Stimulated activated CD8-positive, alpha-beta memory T cell treated with anti-CD3 and anti-CD28 coated beads, Interleukin-12 subunit alpha, Interleukin-12 subunit beta, amount 100 ng/mL, for 1 hour (primary cell): ENCODE data around the gene RANBP17.
"Not testable (repeated sequence)": the region's sequence is repeated elsewhere in the genome, so short reads cannot be mapped to it uniquely, and the experiment has no call there.

Experiments
- DNase-seq: peaks from one replicate; pipeline ENCODE4 v3.0.0-alpha.2; 2020; ENCODE audit warnings: low read depth

The RANBP17 gene

GRCh38 chr5:171250738-171251137, 388.9 kb downstream of the RANBP17 start:
- no peak for DNase-seq

- no peak for DNase-seq
Observed at GRCh38 chr5:171251519-171251918, 389.7 kb downstream of the RANBP17 start.

GRCh38 chr5:171252674-171253073, 390.9 kb downstream of the RANBP17 start:
- no peak for DNase-seq

- no peak for DNase-seq
Observed at GRCh38 chr5:171258737-171259415, 397.1 kb downstream of the RANBP17 start.

- no peak for DNase-seq
Observed at GRCh38 chr5:171261361-171261760, 399.5 kb downstream of the RANBP17 start.

GRCh38 chr5:171261904-171262303, 400.1 kb downstream of the RANBP17 start:
- no peak for DNase-seq

GRCh38 chr5:171263181-171263580, 401.4 kb downstream of the RANBP17 start:
- no peak for DNase-seq

- DNase-seq: no peak
Observed at GRCh38 chr5:171264843-171265242, 403.0 kb downstream of the RANBP17 start.

GRCh38 chr5:171268700-171269620, 407.1 kb downstream of the RANBP17 start:
- DNase-seq: no peak

- no peak for DNase-seq
Observed at GRCh38 chr5:171269717-171270116, 407.9 kb downstream of the RANBP17 start.

- no peak for DNase-seq
Observed at GRCh38 chr5:171270136-171270535, 408.3 kb downstream of the RANBP17 start.

GRCh38 chr5:171271798-171272197, 410.0 kb downstream of the RANBP17 start:
- no peak for DNase-seq

- no peak for DNase-seq
Observed at GRCh38 chr5:171272996-171273970, 411.5 kb downstream of the RANBP17 start.

- no peak for DNase-seq
Observed at GRCh38 chr5:171275841-171276544, 414.2 kb downstream of the RANBP17 start.

- no peak for DNase-seq
Observed at GRCh38 chr5:171283753-171284152, 421.9 kb downstream of the RANBP17 start.

GRCh38 chr5:171285465-171285864, 423.6 kb downstream of the RANBP17 start:
- no peak for DNase-seq

GRCh38 chr5:171288066-171288465, 426.2 kb downstream of the RANBP17 start:
- no peak for DNase-seq

- DNase-seq: no peak
Observed at GRCh38 chr5:171291371-171291770, 429.6 kb downstream of the RANBP17 start.

- DNase-seq: no peak
Observed at GRCh38 chr5:171295299-171295698, 433.5 kb downstream of the RANBP17 start.

- DNase-seq: no peak
Observed at GRCh38 chr5:171295801-171296200, 434.0 kb downstream of the RANBP17 start.

GRCh38 chr5:171297941-171298340, 436.1 kb downstream of the RANBP17 start:
- not testable (repeated sequence) for DNase-seq
